ENCODE measurements around the gene CD79A.
A peak's percentile ranks its signal among the peaks of the same experiment; 100 is the strongest.

CD79A gene

DNA sequence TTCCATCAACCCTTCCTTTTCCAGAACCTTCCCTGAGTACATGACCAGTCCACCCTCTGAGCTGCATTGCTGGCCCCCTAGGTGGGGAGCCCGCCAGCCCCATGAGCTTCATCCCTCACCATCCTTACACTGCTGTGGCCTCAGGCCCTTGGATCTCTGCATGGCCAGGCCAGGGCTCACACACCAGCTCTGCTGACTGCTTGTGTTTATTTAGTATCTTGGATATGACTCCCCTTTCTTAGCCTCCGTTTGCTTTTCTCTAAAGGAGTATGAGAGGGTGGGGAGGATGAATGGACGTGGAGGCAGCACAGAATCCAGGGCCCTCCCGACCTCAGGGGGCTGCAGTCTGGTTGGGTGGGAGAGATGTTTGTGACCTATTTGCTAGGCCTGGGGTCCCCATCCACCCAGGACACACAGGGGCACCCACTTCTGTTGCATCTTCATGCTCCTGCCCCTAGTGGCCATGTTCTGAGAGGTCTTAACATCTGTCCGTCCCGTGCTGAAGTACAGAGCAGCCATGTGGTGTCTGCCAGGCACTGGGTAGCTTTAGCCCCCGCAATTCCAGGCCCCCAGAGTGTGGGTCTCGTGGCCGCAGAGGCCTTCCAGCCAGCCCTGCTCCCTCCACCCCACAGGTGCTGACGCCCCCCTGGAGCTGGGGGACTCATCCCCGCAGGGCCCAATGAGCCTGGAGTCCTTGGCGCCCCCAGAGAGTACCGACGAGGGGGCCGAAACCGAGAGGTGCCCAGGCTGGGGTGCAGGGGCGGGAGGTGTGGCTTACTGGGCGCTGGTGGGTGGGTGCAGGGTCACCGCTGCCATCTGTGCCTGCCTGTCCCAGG lies 18.9 kb downstream of the CD79A start:
- Mint-ChIP-seq H3K4me3 (no peak overlapping the region), H3K4me1 (no peaks in the 10 kb centered on the region), H3K36me3 (ENCODE audit: low read depth) (peaks cover 36% of the 10 kb centered on the region), H3K27ac (no peak overlapping the region), H3K9me3 (no peaks in the 10 kb centered on the region), H3K27me3 (ENCODE audit: low read depth) (no peaks in the 10 kb centered on the region)
- TF ChIP-seq, protein P1, sequence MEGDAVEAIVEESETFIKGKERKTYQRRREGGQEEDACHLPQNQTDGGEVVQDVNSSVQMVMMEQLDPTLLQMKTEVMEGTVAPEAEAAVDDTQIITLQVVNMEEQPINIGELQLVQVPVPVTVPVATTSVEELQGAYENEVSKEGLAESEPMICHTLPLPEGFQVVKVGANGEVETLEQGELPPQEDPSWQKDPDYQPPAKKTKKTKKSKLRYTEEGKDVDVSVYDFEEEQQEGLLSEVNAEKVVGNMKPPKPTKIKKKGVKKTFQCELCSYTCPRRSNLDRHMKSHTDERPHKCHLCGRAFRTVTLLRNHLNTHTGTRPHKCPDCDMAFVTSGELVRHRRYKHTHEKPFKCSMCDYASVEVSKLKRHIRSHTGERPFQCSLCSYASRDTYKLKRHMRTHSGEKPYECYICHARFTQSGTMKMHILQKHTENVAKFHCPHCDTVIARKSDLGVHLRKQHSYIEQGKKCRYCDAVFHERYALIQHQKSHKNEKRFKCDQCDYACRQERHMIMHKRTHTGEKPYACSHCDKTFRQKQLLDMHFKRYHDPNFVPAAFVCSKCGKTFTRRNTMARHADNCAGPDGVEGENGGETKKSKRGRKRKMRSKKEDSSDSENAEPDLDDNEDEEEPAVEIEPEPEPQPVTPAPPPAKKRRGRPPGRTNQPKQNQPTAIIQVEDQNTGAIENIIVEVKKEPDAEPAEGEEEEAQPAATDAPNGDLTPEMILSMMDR (IDR thresholded peaks at IDR 0.05; ENCODE audit: unreplicated experiment in 3 of 3), result peak; percentile 10 to 24 (median 16)

DNA sequence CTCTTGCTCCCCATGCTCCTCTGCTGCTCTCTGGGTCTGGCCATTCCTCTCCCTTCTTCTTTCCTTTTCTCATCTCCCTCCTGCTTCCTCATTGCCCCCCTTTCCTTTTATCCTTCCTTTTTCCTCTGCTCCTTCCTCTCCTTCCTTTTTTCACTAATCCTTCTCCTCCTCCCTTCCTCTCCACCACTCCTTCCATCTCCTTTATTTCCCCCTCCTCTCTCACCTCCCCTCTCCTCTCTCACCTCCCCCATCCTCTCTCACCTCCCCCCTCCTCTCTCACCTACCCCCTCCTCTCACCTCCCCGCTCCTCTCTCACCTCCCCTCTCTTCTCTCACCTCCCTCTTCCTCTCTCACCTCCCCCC lies 19.5 kb downstream of the CD79A start:
- H3K9me3 Mint-ChIP-seq, result no peaks in the 10 kb centered on the region
- H3K27ac Mint-ChIP-seq, result no peak overlapping the region
- H3K36me3 Mint-ChIP-seq (ENCODE audit: low read depth), result peaks cover 34% of the 10 kb centered on the region
- H3K27me3 Mint-ChIP-seq (ENCODE audit: low read depth), result no peaks in the 10 kb centered on the region
- TF ChIP-seq, protein P1 (IDR thresholded peaks at IDR 0.05; ENCODE audit: unreplicated experiment in 3 of 3), result no peak
- no peak overlapping the region for H3K4me3 Mint-ChIP-seq
- no peaks in the 10 kb centered on the region for H3K4me1 Mint-ChIP-seq

- Mint-ChIP-seq H3K36me3 (ENCODE audit: low read depth) (peaks cover 36% of the 10 kb centered on the region), H3K9me3 (no peaks in the 10 kb centered on the region), H3K4me3 (no peak overlapping the region), H3K4me1 (no peaks in the 10 kb centered on the region), H3K27ac (no peak overlapping the region), H3K27me3 (ENCODE audit: low read depth) (no peaks in the 10 kb centered on the region)
- TF ChIP-seq, protein P1 (IDR thresholded peaks at IDR 0.05; ENCODE audit: unreplicated experiment in 3 of 3), result no peak
These were observed 20.1 kb downstream of the CD79A start for GRCh38 chr19:41897181-41897580.

GRCh38 chr19:41897820-41898219 lies 20.7 kb downstream of the CD79A start:
- Mint-ChIP-seq H3K4me1 (no peaks in the 10 kb centered on the region), H3K27me3 (ENCODE audit: low read depth) (no peaks in the 10 kb centered on the region), H3K27ac (no peak overlapping the region), H3K9me3 (no peaks in the 10 kb centered on the region), H3K4me3 (no peak overlapping the region), H3K36me3 (ENCODE audit: low read depth) (peaks cover 41% of the 10 kb centered on the region)
- TF ChIP-seq, protein P1 (IDR thresholded peaks at IDR 0.05; ENCODE audit: unreplicated experiment in 3 of 3), result no peak

DNA sequence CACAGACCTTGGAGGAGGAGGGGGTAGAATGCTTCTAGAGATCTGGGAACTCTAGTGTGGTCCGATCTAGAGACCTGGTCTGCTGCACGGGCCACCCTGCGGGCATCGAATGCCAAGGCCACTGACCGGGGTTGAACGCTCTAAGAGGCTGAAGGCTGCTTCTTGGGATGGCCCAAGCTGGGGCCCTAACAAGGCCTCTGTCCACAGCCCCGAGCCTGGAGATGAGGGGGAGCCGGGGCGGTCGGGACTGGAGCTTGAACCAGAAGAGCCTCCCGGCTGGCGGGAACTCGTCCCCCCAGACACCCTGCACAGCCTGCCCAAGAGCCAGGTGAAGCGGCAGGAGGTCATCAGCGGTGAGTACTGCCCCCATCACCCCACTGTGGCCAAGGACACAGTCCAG lies 21.2 kb downstream of the CD79A start:
- no peak overlapping the region for H3K4me3 Mint-ChIP-seq
- no peak overlapping the region for H3K27ac Mint-ChIP-seq
- no peaks in the 10 kb centered on the region for H3K9me3 Mint-ChIP-seq
- TF ChIP-seq, protein P1 (IDR thresholded peaks at IDR 0.05; ENCODE audit: unreplicated experiment in 3 of 3), result no peak
- peaks cover 44% of the 10 kb centered on the region for H3K36me3 Mint-ChIP-seq (ENCODE audit: low read depth)
- no peaks in the 10 kb centered on the region for H3K4me1 Mint-ChIP-seq
- no peaks in the 10 kb centered on the region for H3K27me3 Mint-ChIP-seq (ENCODE audit: low read depth)
